B cell (primary cell): ENCODE data around the gene TCF12.

Source experiments
- CTCF ChIP-seq: fragments of 200-600 bp; IDR thresholded peaks from one replicate; pipeline ENCODE4 v1.8.0; 2022; ENCODE audit warnings: antibody characterized with exemption, mild to moderate bottlenecking
- EZH2 ChIP-seq: IDR thresholded peaks from 2 replicates; pipeline ENCODE4 v1.6.1; 2012; ENCODE audit warnings: borderline replicate concordance, low read depth, mild to moderate bottlenecking, moderate library complexity, low read length; ENCODE audit not compliant: insufficient read depth, poor library complexity, severe bottlenecking

- no peak for TF ChIP-seq CTCF
- no peak for TF ChIP-seq EZH2
These were observed 1.5 kb upstream of the TCF12 start for GRCh38 chr15:56916825-56917477.
